Ramos (cell line): ENCODE data around the gene CEACAM3.

Experiments
- in situ Hi-C: fragments of 300-500 bp; cut with MboI; formaldehyde crosslinking; loops from one replicate; pipeline ENCODE4 v1.14.3; 2022; ENCODE audit warnings: low sequenced_read_pairs; ENCODE audit not compliant: unreplicated experiment

CEACAM3 gene

GRCh38 chr19:41843371-41843770, 47.0 kb downstream of the CEACAM3 start:
- in situ Hi-C loops, result no loop called here

DNA sequence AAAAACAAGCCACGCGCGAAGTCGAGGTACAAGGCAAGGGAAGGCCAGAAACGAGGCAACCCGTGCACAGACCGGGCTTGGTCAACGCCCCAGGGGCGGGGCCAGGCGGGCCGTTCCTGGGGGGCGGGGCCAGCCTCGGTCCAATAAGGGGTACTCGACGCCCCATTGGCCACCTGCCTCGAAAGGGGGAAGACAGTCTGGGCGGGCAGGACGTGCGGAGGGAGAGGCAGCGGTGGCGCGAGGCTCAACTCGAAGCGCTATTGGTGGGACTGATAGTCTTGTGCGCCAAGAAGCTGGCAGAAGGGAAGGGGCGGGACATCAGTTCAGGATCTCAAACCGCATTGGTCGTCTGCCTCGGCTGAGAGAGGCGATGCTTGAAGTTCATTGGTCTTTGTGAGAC, 48.2 kb downstream of the CEACAM3 start, which contains the start of gene LYPD4:
Gene LYPD4, minus strand, starts transcription at position 83 of the 400 bp plus-strand sequence. CDS start 5,398 bp downstream, outside the sequence.
- in situ Hi-C loops, result no loop called here

DNA sequence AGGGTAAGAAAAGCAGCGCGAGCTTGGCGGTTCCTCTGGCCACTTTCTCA, 48.4 kb downstream of the CEACAM3 start, which contains the start of gene DMRTC2:
Gene DMRTC2, plus strand, starts transcription at position 42 of the 50 bp plus-strand sequence. CDS start 2,387 bp downstream, outside the sequence.
- in situ Hi-C loops, result no loop called here

DNA sequence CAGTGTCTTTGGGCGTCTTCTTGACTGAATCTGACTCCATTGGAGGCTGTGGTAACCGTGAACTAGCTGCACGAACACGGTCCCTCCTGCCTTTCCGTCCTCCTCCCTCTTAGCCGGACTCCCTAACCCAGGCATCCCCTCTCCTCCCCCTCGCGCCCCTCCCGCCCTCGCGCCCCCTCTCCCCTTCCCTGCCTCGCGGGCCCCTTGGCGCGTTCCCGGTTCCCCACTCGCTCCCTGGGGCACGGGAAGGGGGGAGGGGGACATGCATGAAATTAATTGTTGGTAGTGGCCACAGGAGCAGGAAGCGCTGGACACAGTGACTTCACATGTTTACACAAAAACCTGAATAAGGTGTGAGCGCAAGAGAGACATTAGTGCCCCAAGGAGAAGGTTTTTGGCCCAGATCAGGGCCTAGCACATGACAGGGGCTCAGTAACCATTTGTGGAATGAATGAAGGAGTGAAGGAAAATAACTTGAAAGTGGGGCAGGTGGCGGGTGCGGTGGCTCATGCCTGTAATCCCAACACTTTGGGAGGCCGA, 48.7 kb downstream of the CEACAM3 start:
- in situ Hi-C loops, result no loop called here

GRCh38 chr19:41847351-41848105, 51.1 kb downstream of the CEACAM3 start:
- in situ Hi-C loops, result no loop called here

DNA sequence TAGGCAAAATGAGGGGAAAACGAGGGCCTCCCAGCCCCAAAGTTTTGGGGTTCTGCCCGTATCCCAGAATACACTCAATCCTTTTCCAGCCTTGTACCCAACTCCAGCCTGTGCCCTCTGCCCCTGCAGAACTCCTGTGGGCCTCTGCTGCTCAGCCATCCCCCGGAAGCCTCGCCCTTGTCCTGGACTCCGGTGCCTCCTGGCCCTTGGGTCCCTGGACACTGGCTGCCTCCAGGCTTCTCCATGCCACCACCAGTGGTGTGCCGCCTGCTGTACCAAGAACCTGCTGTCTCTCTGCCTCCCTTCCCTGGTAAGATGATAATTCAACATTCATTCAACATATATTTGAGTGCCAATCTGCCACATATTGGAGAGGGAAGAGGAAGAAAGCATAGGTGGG, 52.3 kb downstream of the CEACAM3 start:
- in situ Hi-C loops, result no loop called here

- in situ Hi-C loops, result no loop called here
Measured at GRCh38 chr19:41849067-41849466, 52.7 kb downstream of the CEACAM3 start.

GRCh38 chr19:41850381-41850780, 54.0 kb downstream of the CEACAM3 start:
- in situ Hi-C loops, result no loop called here

GRCh38 chr19:41851456-41851855, 55.1 kb downstream of the CEACAM3 start:
- in situ Hi-C loops, result no loop called here

- in situ Hi-C loops, result no loop called here
Measured at GRCh38 chr19:41853344-41853743, 57.0 kb downstream of the CEACAM3 start.

GRCh38 chr19:41853768-41854167, 57.4 kb downstream of the CEACAM3 start:
- in situ Hi-C loops, result no loop called here

GRCh38 chr19:41859213-41859617, 62.8 kb downstream of the CEACAM3 start:
- in situ Hi-C loops, result no loop called here

DNA sequence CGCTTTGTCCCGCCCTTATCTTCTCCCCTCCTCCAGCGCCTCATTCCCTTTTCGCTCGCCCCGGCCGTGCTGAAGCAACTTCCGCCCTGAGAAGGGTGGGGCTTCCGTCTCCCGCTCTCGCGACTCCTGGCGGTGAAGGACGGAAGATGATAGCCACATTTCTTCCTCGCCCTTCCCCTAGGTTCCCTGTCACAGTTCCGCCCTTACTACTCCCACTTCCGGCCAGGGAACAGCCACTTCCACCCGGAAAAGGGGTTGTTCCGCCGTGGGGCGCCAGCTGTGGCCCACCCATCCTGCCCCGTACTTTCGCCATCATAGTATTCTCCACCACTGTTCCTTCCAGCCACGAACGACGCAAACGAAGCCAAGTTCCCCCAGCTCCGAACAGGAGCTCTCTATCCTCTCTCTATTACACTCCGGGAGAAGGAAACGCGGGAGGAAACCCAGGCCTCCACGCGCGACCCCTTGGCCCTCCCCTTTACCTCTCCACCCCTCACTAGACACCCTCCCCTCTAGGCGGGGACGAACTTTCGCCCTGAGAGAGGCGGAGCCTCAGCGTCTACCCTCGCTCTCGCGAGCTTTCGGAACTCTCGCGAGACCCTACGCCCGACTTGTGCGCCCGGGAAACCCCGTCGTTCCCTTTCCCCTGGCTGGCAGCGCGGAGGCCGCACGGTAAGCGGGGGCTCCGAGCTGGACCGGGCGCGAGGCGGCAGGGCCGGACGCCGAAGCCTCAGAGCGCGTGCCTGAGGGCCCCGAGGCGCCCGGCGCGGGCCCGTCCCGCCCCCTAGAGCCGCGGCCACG, 63.4 kb downstream of the CEACAM3 start, which contains the start of gene RPS19:
Gene RPS19, plus strand, starts transcription at position 638 of the 801 bp plus-strand sequence. CDS start 520 bp downstream, outside the sequence.
- in situ Hi-C loops, result no loop called here

DNA sequence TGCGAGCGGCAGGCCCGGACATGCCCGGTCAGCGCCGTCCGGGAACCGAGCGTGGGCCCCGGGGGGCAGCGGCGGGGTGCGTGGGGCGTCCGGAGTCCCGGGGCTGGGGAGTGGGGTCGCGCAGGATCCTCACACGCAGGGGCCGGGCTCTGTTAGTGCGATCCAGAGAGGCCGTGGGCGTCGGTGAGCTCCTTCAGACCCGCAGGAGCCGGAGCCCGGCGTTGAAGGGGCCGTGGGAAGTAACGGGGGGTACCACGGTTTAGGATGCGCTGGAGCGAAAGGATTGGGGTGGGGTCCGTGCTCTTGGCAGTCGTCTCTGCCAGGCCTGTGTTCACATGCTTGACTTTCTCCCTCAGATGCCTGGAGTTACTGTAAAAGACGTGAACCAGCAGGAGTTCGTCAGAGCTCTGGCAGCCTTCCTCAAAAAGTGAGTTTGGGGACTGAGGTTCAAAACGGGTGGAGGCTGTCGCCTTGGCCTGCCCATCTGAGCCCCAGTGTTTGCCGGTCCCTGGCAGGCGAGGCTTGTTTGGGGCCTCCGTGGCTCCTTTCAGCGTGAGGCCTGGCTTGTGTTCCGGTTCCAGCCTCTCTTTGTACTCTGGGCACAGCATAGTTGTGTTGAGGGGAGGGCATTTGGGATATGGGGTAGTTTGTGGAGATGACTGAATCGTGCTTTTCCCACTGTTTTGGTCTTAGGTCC, 64.2 kb downstream of the CEACAM3 start:
- in situ Hi-C loops, result no loop called here
